ENCODE measurements around the gene GGCT. TPM values are rescaled to one million over a fixed set of nuclear protein-coding genes. Genes with fewer than 3 reads are reported as not detected.

GGCT gene
- total and polyA plus RNA-seq, 10 donors: 13.8 to 53.0 (median 24.5) TPM

DNA sequence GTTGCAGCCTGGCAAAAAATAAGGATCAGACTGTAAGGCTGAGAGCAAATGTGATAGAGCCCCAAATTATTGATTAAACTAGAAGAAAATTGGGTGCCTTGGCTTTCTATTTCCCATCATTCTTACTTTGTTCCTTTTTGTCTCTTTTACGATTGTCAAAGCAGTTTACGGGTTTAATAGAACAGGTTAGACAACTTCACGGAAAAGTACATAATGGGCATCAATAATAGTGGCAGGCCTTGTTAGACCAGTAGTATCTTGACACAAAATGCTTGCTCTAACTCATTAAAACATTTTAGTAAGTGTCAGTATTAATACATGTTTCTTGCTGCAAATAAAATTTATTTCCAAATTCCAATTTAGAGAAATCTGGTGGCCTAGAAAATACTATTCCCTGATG is 14.5 kb upstream of the GGCT start:
- peaks cover 0 to 7% (median 0%) of the 10 kb centered on the region in 6 donors for H3K36me3 ChIP-seq
- H3K27me3 ChIP-seq (replicated peaks in 1 of 7): no peaks in the 10 kb centered on the region
- H3K4me3 ChIP-seq: no peak overlapping the region
- no peak for DNase-seq
- TF ChIP-seq POLR2AphosphoS5 (IDR thresholded peaks at IDR 0.05) (no peak), POLR2A (IDR thresholded peaks at IDR 0.05) (no peak), CTCF (IDR thresholded peaks at IDR 0.05 in 8 of 11, conservative IDR thresholded peaks at IDR 0.05 in 3 of 11) (no peak)
- peaks cover 0 to 12% (median 5%) of the 10 kb centered on the region in 6 donors for H3K4me1 ChIP-seq
- no peak overlapping the region for H3K27ac ChIP-seq
- intact Hi-C loops (cut with DNase I; ENCODE audit: low total_unique reads): no loop called here
- 94 to 100% (median 97%) methylated on average over 3 of the region's 3 CpGs for WGBS, 5 donors
- H3K9me3 ChIP-seq: no peaks in the 10 kb centered on the region

- H3K27ac ChIP-seq: no peak overlapping the region
- H3K4me1 ChIP-seq: peaks cover 0 to 7% (median 5%) of the 10 kb centered on the region in 6 donors
- H3K27me3 ChIP-seq (replicated peaks in 1 of 7): no peaks in the 10 kb centered on the region
- WGBS, 5 donors: 94 to 98% (median 95%) methylated on average over 2 of the region's 2 CpGs
- TF ChIP-seq POLR2AphosphoS5 (IDR thresholded peaks at IDR 0.05): no peak
- TF ChIP-seq POLR2A (IDR thresholded peaks at IDR 0.05): no peak
- TF ChIP-seq CTCF (IDR thresholded peaks at IDR 0.05 in 8 of 11, conservative IDR thresholded peaks at IDR 0.05 in 3 of 11): no peak
- no peaks in the 10 kb centered on the region for H3K9me3 ChIP-seq
- intact Hi-C loops (cut with DNase I; ENCODE audit: low total_unique reads): no loop called here
- DNase-seq: no peak
- H3K36me3 ChIP-seq: no peaks in the 10 kb centered on the region
- no peak overlapping the region for H3K4me3 ChIP-seq
Observed at GRCh38 chr7:30515761-30516160, 11.1 kb upstream of the GGCT start.

DNA sequence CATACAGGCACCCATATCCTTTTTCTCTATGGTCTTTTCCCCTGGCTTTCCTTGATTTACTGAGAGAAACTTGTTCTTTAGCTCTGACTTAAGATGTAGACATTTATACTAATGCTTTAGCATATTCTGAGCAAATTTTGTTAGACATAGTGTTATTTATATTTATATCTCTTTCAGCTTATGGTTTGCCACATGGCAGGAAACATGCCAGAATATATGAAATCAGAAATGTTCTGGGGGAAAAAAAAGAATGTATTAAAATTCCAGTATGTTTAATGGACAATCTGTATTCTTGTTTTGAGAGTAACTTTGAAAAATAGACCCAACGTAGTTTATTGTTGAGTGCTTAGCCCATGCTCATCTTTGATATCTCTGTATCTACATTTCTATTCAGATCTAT is 10.1 kb upstream of the GGCT start:
- no peaks in the 10 kb centered on the region for H3K36me3 ChIP-seq
- no peak overlapping the region for H3K4me3 ChIP-seq
- H3K27me3 ChIP-seq (replicated peaks in 1 of 7): no peaks in the 10 kb centered on the region
- H3K27ac ChIP-seq: no peak overlapping the region
- WGBS, 5 donors: 93 to 96% (median 95%) methylated on average over 1 of the region's 1 CpG
- intact Hi-C loops (cut with DNase I; ENCODE audit: low total_unique reads): no loop called here
- no peak for TF ChIP-seq CTCF (IDR thresholded peaks at IDR 0.05 in 8 of 11, conservative IDR thresholded peaks at IDR 0.05 in 3 of 11)
- TF ChIP-seq POLR2AphosphoS5 (IDR thresholded peaks at IDR 0.05): no peak
- no peak for TF ChIP-seq POLR2A (IDR thresholded peaks at IDR 0.05)
- no peak for DNase-seq
- no peaks in the 10 kb centered on the region for H3K9me3 ChIP-seq
- H3K4me1 ChIP-seq: peaks cover 0 to 7% (median 0%) of the 10 kb centered on the region in 6 donors

DNA sequence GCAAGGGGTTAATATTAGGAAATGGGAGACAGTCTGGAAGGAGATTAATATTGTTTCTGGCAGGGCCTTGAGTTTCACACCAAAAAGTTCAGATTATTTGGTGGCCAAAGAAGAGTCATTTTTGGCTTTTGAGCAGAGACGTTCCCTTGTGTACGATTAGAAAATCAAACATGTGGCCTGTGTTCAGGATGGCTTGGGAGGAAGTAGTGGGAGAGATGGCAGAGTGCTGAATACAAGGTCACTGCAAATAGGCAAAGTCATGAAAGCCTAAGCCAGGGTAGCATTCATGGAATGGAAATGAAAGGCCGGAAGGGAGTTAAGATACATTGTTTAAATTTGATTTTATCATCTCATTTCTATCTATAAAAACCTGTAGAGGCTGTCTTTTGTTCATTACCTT is 9.5 kb upstream of the GGCT start:
- Histone ChIP-seq H3K9me3 (no peaks in the 10 kb centered on the region), H3K27ac (peak overlapping the region in 2 of 8 donors; percentile 10 to 12), H3K27me3 (replicated peaks in 1 of 7) (no peaks in the 10 kb centered on the region), H3K36me3 (no peaks in the 10 kb centered on the region), H3K4me1 (peaks cover 0 to 7% (median 0%) of the 10 kb centered on the region in 6 donors), H3K4me3 (no peak overlapping the region)
- intact Hi-C loops (cut with DNase I; ENCODE audit: low total_unique reads): no loop called here
- no peak for TF ChIP-seq POLR2A (IDR thresholded peaks at IDR 0.05)
- no peak for TF ChIP-seq POLR2AphosphoS5 (IDR thresholded peaks at IDR 0.05)
- TF ChIP-seq CTCF (IDR thresholded peaks at IDR 0.05 in 8 of 11, conservative IDR thresholded peaks at IDR 0.05 in 3 of 11): no peak
- WGBS, 5 donors: 71 to 77% (median 74%) methylated on average over 3 of the region's 3 CpGs
- no peak for DNase-seq

Data from spleen (tissue), 11 donors.